Liver (tissue), 9 donors: Measurements from ENCODE around the gene TRIM9. TPM values are rescaled to one million over a fixed set of nuclear protein-coding genes. Genes with fewer than 3 reads are reported as not detected.

Source experiments
- DNase-seq: peaks from one replicate; pipeline ENCODE4 v3.0.0-alpha.2; 2017; ENCODE audit warnings: low spot score
- H3K27ac ChIP-seq, 2 donors: one replicate each; pipeline ENCODE4 v1.7.0; 2013; ENCODE audit warnings: inconsistent platforms in 2 of 2, low read length in 2 of 2, control low read depth in 1 of 2, low read depth in 1 of 2, mild to moderate bottlenecking in 1 of 2
- H3K27me3 ChIP-seq, 4 donors: one replicate each; pipeline versions ENCODE4 v1.6.1 to v1.7.0; 2013; ENCODE audit warnings: low read length in 3 of 4, inconsistent platforms in 1 of 4, mild to moderate bottlenecking in 1 of 4, moderate library complexity in 1 of 4; ENCODE audit not compliant: control insufficient read depth in 4 of 4, insufficient read depth in 4 of 4
- H3K36me3 ChIP-seq, 4 donors: one replicate each; pipeline versions ENCODE4 v1.6.1 to v1.7.0; 2013; ENCODE audit warnings: low read length in 3 of 4, mild to moderate bottlenecking in 3 of 4, low read depth in 1 of 4, moderate library complexity in 1 of 4; ENCODE audit not compliant: control insufficient read depth in 4 of 4, insufficient read depth in 3 of 4
- H3K4me1 ChIP-seq, 4 donors: one replicate each; pipeline versions ENCODE4 v1.6.1 to v1.7.0; 2013; ENCODE audit warnings: low read length in 3 of 4, mild to moderate bottlenecking in 3 of 4, moderate library complexity in 1 of 4; ENCODE audit not compliant: control insufficient read depth in 4 of 4, insufficient read depth in 4 of 4
- H3K4me3 ChIP-seq, 3 donors: one replicate each; pipeline versions ENCODE4 v1.6.1 to v1.7.0; 2013; ENCODE audit warnings: low read length in 3 of 3, control low read depth in 1 of 3, low read depth in 1 of 3, mild to moderate bottlenecking in 1 of 3
- H3K9ac ChIP-seq, 2 donors: one replicate each; pipeline ENCODE4 v1.7.0; 2013; ENCODE audit warnings: low read length in 2 of 2, mild to moderate bottlenecking in 2 of 2, moderate library complexity in 2 of 2, control low read depth in 1 of 2, low read depth in 1 of 2
- H3K9me3 ChIP-seq, 4 donors: one replicate each; pipeline versions ENCODE4 v1.6.1 to v1.7.0; 2013; ENCODE audit warnings: low read length in 3 of 4; ENCODE audit not compliant: control insufficient read depth in 4 of 4
- CTCF ChIP-seq: fragments of 150-350 bp; IDR thresholded peaks from 2 replicates; pipeline ENCODE4 v1.5.1; 2017; ENCODE audit warnings: improper control_type of control experiment, low read depth, low read length; ENCODE audit not compliant: missing input control
- EGR1 ChIP-seq, 2 donors: IDR thresholded peaks; 2 replicates each; pipeline ENCODE4 v1.6.1; 2016 to 2018; ENCODE audit warnings: antibody characterized with exemption in 2 of 2, low read depth in 2 of 2
- FOXA1 ChIP-seq: IDR thresholded peaks from 2 replicates; pipeline ENCODE4 v1.6.1; 2016; ENCODE audit warnings: antibody characterized with exemption
- FOXA2 ChIP-seq: IDR thresholded peaks from 2 replicates; pipeline ENCODE4 v1.6.1; 2016; ENCODE audit warnings: antibody characterized with exemption
- GABPA ChIP-seq, 2 donors: IDR thresholded peaks in 1 of 2; conservative IDR thresholded peaks in 1 of 2; 2 replicates each; pipeline ENCODE4 v1.6.1; 2016; ENCODE audit warnings: antibody characterized with exemption in 2 of 2, mild to moderate bottlenecking in 1 of 2, moderate library complexity in 1 of 2
- HNF4A ChIP-seq, 2 donors: conservative IDR thresholded peaks; 2 replicates each; pipeline ENCODE4 v1.6.1; 2016; ENCODE audit warnings: antibody characterized with exemption in 2 of 2, mild to moderate bottlenecking in 2 of 2
- HNF4G ChIP-seq: IDR thresholded peaks from 2 replicates; pipeline ENCODE4 v1.6.1; 2016; ENCODE audit warnings: antibody characterized with exemption
- MAX ChIP-seq: IDR thresholded peaks from 2 replicates; pipeline ENCODE4 v1.6.1; 2016; ENCODE audit warnings: antibody characterized with exemption
- NR2F2 ChIP-seq: IDR thresholded peaks from 2 replicates; pipeline ENCODE4 v1.6.1; 2016; ENCODE audit warnings: antibody characterized with exemption
- RAD21 ChIP-seq, 2 donors: IDR thresholded peaks; 2 replicates each; pipeline ENCODE4 v1.6.1; 2016; ENCODE audit warnings: antibody characterized with exemption in 2 of 2, mild to moderate bottlenecking in 2 of 2
- REST ChIP-seq: IDR thresholded peaks from 2 replicates; pipeline ENCODE4 v1.6.1; 2016; ENCODE audit warnings: antibody characterized with exemption, mild to moderate bottlenecking
- RXRA ChIP-seq, 2 donors: IDR thresholded peaks; 2 replicates each; pipeline ENCODE4 v1.6.1; 2017 to 2018; ENCODE audit warnings: antibody characterized with exemption in 2 of 2, mild to moderate bottlenecking in 1 of 2
- SP1 ChIP-seq: IDR thresholded peaks from 2 replicates; pipeline ENCODE4 v1.6.1; 2018; ENCODE audit warnings: antibody characterized with exemption, mild to moderate bottlenecking
- TAF1 ChIP-seq: conservative IDR thresholded peaks from 2 replicates; pipeline ENCODE4 v1.6.1; 2016; ENCODE audit warnings: antibody characterized with exemption, mild to moderate bottlenecking
- YY1 ChIP-seq: IDR thresholded peaks from 2 replicates; pipeline ENCODE4 v1.6.1; 2016; ENCODE audit warnings: antibody characterized with exemption, mild to moderate bottlenecking
- ZBTB33 ChIP-seq: IDR thresholded peaks from 2 replicates; pipeline ENCODE4 v1.6.1; 2016; ENCODE audit warnings: antibody characterized with exemption
- WGBS: extraction: QIAGEN DNeasy Blood & Tissue Kit; methylation state at CpG from one replicate; pipeline ENCODE4 v1.1.7; 2013; 5-methylcytosine and 5-hydroxymethylcytosine counted together
- polyA plus RNA-seq, 2 donors: library from polyadenylated mRNA; stranded (reverse) in 1 of 2; unstranded in 1 of 2; fragments of 200-250 nt in 1 of 2; fragments of >200 nt in 1 of 2; fragmentation: Nextera tagmentation in 1 of 2; extraction: Ambion mirVana in 1 of 2; gene quantifications; one replicate each; pipeline versions ENCODE4 v1.2.1 to v1.2.3, GENCODE V29; 2013 to 2015
- total RNA-seq, 2 donors: library from RNA; depleted of rRNA; stranded (reverse); fragments of >200 nt; gene quantifications; one replicate each; pipeline ENCODE4 v1.2.3, GENCODE V29; 2014
- donor health status: healthy.
- donor health status: healthy.
- donor health status: healthy.
- donor health status: healthy.
- donor health status: healthy.

TRIM9 gene
- total and polyA plus RNA-seq, 4 donors, result 0.09 to 1.6 (median 0.18) TPM

GRCh38 chr14:50985124-50985858, 109.6 kb downstream of the TRIM9 start (continued):
- TF ChIP-seq ZBTB33, result no peak

- 86% methylated on average over 2 of the region's 2 CpGs for WGBS
- TF ChIP-seq NR2F2 (no peak), GABPA (IDR thresholded peaks at IDR 0.05 in 1 of 2, conservative IDR thresholded peaks at IDR 0.05 in 1 of 2) (no peak), FOXA1 (no peak), CTCF (no peak), HNF4A (conservative IDR thresholded peaks at IDR 0.05) (no peak)
- Histone ChIP-seq H3K9me3 (no peaks in the 10 kb centered on the region), H3K27me3 (no peaks in the 10 kb centered on the region), H3K9ac (no peak overlapping the region), H3K36me3 (no peaks in the 10 kb centered on the region), H3K27ac (no peak overlapping the region), H3K4me3 (no peak overlapping the region), H3K4me1 (no peaks in the 10 kb centered on the region)
- DNase-seq, result no peak
These were observed 110.7 kb downstream of the TRIM9 start for GRCh38 chr14:50984036-50984710.

- WGBS, result 56% methylated on average over 5 of the region's 5 CpGs
- Histone ChIP-seq H3K4me1 (no peaks in the 10 kb centered on the region), H3K9me3 (no peaks in the 10 kb centered on the region), H3K27me3 (no peaks in the 10 kb centered on the region), H3K9ac (no peak overlapping the region), H3K4me3 (no peak overlapping the region), H3K27ac (no peak overlapping the region), H3K36me3 (no peaks in the 10 kb centered on the region)
- no peak for DNase-seq
- TF ChIP-seq YY1 (no peak), HNF4A (conservative IDR thresholded peaks at IDR 0.05) (no peak), RXRA (IDR thresholded peaks at IDR 0.05) (no peak), GABPA (IDR thresholded peaks at IDR 0.05 in 1 of 2, conservative IDR thresholded peaks at IDR 0.05 in 1 of 2) (no peak), NR2F2 (no peak), EGR1 (IDR thresholded peaks at IDR 0.05; ENCODE audit: low read depth in 2 of 2) (no peak), ZBTB33 (no peak), SP1 (no peak), FOXA2 (no peak), TAF1 (no peak), RAD21 (IDR thresholded peaks at IDR 0.05) (no peak), MAX (no peak), HNF4G (no peak), REST (no peak), FOXA1 (no peak)
These were observed 114.7 kb downstream of the TRIM9 start for GRCh38 chr14:50979941-50980850.
